GM12874 (cell line): ENCODE measurements around the gene COPB2.

ENCODE experiments used
- CTCF ChIP-seq: IDR thresholded peaks from 2 replicates; pipeline ENCODE4 v1.5.1; 2011; ENCODE audit warnings: low read depth, mild to moderate bottlenecking, control low read depth, low read length, moderate library complexity; ENCODE audit not compliant: insufficient read depth

The COPB2 gene

GRCh38 chr3:139364549-139364948, 24.9 kb downstream of the COPB2 start:
- no peak for TF ChIP-seq CTCF

- no peak for TF ChIP-seq CTCF
These were observed 28.2 kb downstream of the COPB2 start for GRCh38 chr3:139361276-139361675.

- no peak for TF ChIP-seq CTCF
These were observed 30.4 kb downstream of the COPB2 start for GRCh38 chr3:139358841-139359562.

- no peak for TF ChIP-seq CTCF
These were observed 31.5 kb downstream of the COPB2 start for GRCh38 chr3:139357899-139358298.

GRCh38 chr3:139355891-139356290, 33.6 kb downstream of the COPB2 start:
- TF ChIP-seq CTCF = no peak

GRCh38 chr3:139355476-139355875, 34.0 kb downstream of the COPB2 start:
- no peak for TF ChIP-seq CTCF

- TF ChIP-seq CTCF = no peak
These were observed 34.8 kb downstream of the COPB2 start for GRCh38 chr3:139354661-139355060.
